ENCODE data around the gene OSBPL1A.

Gene OSBPL1A

DNA sequence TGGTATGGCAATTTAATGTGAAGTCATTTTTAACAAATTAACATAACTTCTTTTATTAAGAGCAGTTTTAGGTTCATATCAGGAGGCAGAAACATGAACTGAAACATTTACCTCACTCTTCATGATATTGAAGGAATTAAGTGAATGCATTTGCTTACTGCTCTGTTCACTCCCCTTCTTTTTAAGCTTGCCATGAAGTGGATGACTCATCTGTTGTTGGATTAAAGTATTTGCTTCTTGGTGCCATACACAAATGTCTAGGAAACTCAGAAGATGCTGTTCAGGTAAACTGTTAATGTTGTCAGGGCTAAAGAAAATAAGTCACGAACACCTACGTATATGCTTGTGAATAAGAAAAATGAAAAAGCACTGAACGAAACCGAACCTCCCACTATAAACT is 268.9 kb downstream of the OSBPL1A start:
- no peak for TF ChIP-seq TAF1 (IDR thresholded peaks at IDR 0.05; ENCODE audit: borderline replicate concordance, insufficient read depth, low read length)
- TF ChIP-seq FOXP2 (optimal IDR thresholded peaks at IDR 0.05; ENCODE audit: borderline replicate concordance, extremely low read depth, extremely low read length, insufficient read depth), result no peak
- no peak for TF ChIP-seq POLR2AphosphoS5 (IDR thresholded peaks at IDR 0.05; ENCODE audit: low read depth, low read length)
- TF ChIP-seq SIN3A (IDR thresholded peaks at IDR 0.05; ENCODE audit: borderline replicate concordance, insufficient read depth, low read length), result no peak
- TF ChIP-seq, protein P1, sequence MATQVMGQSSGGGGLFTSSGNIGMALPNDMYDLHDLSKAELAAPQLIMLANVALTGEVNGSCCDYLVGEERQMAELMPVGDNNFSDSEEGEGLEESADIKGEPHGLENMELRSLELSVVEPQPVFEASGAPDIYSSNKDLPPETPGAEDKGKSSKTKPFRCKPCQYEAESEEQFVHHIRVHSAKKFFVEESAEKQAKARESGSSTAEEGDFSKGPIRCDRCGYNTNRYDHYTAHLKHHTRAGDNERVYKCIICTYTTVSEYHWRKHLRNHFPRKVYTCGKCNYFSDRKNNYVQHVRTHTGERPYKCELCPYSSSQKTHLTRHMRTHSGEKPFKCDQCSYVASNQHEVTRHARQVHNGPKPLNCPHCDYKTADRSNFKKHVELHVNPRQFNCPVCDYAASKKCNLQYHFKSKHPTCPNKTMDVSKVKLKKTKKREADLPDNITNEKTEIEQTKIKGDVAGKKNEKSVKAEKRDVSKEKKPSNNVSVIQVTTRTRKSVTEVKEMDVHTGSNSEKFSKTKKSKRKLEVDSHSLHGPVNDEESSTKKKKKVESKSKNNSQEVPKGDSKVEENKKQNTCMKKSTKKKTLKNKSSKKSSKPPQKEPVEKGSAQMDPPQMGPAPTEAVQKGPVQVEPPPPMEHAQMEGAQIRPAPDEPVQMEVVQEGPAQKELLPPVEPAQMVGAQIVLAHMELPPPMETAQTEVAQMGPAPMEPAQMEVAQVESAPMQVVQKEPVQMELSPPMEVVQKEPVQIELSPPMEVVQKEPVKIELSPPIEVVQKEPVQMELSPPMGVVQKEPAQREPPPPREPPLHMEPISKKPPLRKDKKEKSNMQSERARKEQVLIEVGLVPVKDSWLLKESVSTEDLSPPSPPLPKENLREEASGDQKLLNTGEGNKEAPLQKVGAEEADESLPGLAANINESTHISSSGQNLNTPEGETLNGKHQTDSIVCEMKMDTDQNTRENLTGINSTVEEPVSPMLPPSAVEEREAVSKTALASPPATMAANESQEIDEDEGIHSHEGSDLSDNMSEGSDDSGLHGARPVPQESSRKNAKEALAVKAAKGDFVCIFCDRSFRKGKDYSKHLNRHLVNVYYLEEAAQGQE (IDR thresholded peaks at IDR 0.05; ENCODE audit: insufficient read depth in 1 of 2, low read depth in 2 of 2, low read length in 2 of 2), result no peak

DNA sequence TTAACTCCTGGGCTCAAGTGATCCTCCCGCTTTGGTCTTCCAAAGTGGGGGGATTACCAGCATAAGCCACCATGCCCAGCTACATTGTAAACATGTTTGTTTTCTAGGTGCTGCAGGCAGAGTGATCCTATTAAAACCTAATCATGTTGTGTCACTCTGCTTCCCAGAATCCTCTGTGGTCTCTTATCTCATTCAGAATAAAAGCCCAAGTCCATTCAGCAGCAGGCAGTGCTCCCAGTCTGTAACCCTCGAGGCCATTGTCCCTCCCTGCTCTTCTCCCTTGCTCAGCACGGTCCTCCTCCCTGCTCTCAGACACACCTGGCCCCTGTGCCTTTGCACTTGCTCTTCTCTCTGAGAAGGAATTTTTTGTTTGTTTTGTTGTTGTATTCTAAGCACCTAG is 269.9 kb downstream of the OSBPL1A start:
- TF ChIP-seq FOXP2 (optimal IDR thresholded peaks at IDR 0.05; ENCODE audit: borderline replicate concordance, extremely low read depth, extremely low read length, insufficient read depth), result no peak
- no peak for TF ChIP-seq POLR2AphosphoS5 (IDR thresholded peaks at IDR 0.05; ENCODE audit: low read depth, low read length)
- no peak for TF ChIP-seq TAF1 (IDR thresholded peaks at IDR 0.05; ENCODE audit: borderline replicate concordance, insufficient read depth, low read length)
- TF ChIP-seq, protein P1 (IDR thresholded peaks at IDR 0.05; ENCODE audit: insufficient read depth in 1 of 2, low read depth in 2 of 2, low read length in 2 of 2), result no peak
- TF ChIP-seq SIN3A (IDR thresholded peaks at IDR 0.05; ENCODE audit: borderline replicate concordance, insufficient read depth, low read length), result no peak

DNA sequence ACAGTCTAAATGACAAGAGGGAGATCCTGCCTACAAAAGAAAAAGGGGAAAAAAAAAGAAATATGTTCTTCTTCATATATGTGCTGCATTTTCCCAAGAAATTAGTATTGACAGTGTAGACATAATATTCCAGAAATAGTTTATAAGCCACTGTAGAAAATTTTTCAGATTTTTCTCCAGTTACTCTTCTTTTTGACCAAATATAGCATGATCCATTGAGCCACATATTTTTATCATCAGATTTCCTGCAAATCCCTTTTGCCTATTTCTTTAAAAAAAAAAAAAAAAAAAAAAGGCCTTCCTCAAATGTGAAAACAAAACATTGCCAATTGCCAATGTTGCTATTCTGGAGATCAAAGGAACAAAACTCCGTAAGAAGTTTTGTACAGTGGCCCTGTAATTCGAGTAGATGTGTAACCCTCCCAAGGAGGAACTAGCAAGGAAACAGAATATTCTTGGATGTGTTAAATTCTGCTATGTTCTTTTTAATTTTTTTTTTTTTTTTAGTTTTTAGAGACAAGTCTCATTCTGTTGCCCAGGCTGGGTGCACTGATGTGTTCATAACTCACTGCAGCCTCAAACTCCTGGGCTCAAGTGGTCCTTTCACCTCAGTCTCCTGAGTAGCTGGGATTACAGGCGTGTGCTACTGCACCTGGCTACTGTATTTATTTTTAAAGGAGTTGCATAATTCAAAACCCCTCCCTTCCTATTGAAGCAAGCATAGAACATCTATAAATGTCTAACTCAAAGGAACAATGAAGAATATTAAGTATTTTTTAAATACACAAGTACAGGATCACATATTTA is 271.3 kb downstream of the OSBPL1A start:
- TF ChIP-seq, protein P1 (IDR thresholded peaks at IDR 0.05; ENCODE audit: insufficient read depth in 1 of 2, low read depth in 2 of 2, low read length in 2 of 2), result no peak
- TF ChIP-seq SIN3A (IDR thresholded peaks at IDR 0.05; ENCODE audit: borderline replicate concordance, insufficient read depth, low read length) (no peak), POLR2AphosphoS5 (IDR thresholded peaks at IDR 0.05; ENCODE audit: low read depth, low read length) (no peak), FOXP2 (optimal IDR thresholded peaks at IDR 0.05; ENCODE audit: borderline replicate concordance, extremely low read depth, extremely low read length, insufficient read depth) (no peak), TAF1 (IDR thresholded peaks at IDR 0.05; ENCODE audit: borderline replicate concordance, insufficient read depth, low read length) (no peak)

DNA sequence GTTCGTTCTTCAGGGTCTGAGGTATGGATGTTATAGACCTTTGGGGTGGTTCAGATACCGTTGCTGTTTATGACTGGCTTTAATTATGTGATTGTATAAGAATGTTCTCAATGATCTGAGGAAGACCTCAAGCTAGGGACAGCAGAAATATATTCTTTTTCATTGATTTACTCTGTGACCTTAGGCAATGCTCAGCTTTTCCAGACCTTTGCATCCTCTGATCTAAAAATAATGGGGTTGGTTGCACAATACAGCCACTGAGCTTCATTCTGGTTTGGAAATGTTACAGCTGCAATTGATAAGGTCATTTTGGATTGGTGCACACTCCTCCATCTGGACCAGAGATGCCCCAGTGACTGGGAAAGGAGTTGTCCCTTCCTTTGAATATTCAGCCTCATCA is 276.0 kb downstream of the OSBPL1A start:
- TF ChIP-seq, protein P1 (IDR thresholded peaks at IDR 0.05; ENCODE audit: insufficient read depth in 1 of 2, low read depth in 2 of 2, low read length in 2 of 2), result no peak
- TF ChIP-seq FOXP2 (optimal IDR thresholded peaks at IDR 0.05; ENCODE audit: borderline replicate concordance, extremely low read depth, extremely low read length, insufficient read depth), result no peak
- TF ChIP-seq POLR2AphosphoS5 (IDR thresholded peaks at IDR 0.05; ENCODE audit: low read depth, low read length), result no peak
- no peak for TF ChIP-seq SIN3A (IDR thresholded peaks at IDR 0.05; ENCODE audit: borderline replicate concordance, insufficient read depth, low read length)
- TF ChIP-seq TAF1 (IDR thresholded peaks at IDR 0.05; ENCODE audit: borderline replicate concordance, insufficient read depth, low read length), result no peak

Data from PFSK-1 (cell line).